ENCODE results near the gene ASTN1.

ASTN1 gene

GRCh38 chr1:176864211-176864610 is 300.3 kb downstream of the ASTN1 start:
- DNase-seq = no peak

DNA sequence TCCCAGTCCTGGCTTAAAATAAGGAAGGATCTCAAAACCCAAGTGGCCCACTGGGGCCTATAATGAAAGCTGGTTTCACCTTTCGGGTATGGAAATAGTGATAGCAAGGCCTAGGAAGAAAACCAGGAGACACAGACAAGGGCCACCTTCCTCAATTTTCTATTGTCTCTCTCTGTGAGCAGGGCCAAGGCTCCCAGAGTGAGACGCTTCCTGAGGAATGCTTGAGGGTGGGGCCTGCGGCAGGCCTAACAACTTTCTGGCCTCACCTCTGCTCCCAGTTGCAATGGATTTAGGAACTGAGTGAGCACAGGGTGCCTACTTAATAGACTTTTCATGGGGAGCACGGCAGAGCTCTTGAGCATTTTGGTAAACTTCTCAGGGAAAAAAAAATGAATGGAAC is 300.9 kb downstream of the ASTN1 start:
- DNase-seq = no peak

DNA sequence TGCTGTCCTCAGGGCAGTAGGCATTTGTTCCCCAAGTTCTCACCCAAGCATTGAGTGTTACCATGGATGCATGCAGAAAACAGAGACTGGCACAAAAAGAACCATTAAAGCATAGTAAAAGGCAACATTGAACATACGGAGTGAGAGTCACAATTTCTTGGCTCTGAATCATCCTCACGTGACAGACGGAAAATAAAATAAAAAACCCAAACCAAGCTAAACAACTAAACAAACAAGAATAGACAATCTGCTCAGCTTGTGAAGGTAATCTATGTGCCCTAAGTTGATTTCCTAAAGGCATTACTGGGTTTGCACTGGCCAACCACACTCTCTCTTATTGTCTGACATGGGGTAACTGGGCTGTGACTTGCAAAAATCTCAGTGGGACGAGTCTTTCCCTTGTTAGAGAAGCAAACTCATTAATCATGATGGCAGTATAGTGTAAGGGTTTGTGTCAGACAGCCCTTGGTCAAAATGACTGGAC is 306.0 kb downstream of the ASTN1 start:
- DNase-seq = no peak

GRCh38 chr1:176857632-176858031 is 306.9 kb downstream of the ASTN1 start:
- no peak for DNase-seq

GRCh38 chr1:176854758-176855745 is 309.5 kb downstream of the ASTN1 start:
- DNase-seq = no peak

DNA sequence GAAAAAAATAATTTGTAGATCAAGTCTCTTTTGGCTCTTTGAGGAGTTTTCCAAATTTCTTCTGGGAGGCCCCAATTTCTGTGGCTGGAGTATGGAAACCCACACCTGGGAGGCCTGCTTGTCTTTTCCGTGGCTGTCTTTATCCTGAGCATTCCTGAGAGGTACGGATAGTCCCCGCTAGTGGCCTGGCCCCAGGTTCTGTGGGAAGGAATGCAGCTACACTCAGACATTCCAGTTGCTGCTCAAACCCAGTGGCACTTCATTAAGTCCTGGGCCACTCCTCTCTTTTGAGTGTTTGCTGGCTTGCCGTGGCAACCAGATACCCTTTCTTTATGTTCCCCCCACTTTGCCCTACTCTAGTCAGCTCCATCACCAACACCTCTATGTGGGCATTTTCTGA is 310.4 kb downstream of the ASTN1 start:
- DNase-seq = no peak

- DNase-seq = no peak
Measured at GRCh38 chr1:176853503-176853902, 311.0 kb downstream of the ASTN1 start.

DNA sequence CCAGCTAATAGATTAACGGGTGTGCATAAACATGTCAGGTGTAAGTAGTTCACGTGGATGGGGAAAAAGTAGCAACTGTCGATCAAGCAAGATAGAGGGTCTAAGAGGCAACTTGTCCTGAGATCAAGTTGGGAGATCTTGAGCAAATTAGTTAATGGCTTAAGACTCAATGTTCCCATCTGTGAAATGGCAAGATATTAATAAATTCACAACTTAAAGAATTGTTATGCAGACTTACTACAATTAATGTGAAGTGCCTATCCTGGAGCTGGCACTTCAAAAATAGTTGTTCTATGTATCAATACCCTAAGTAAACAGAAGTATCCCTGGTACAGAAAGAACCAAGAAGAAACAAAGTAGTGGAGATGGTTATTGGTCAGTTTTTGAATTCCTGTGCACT is 312.4 kb downstream of the ASTN1 start:
- no peak for DNase-seq

GRCh38 chr1:176850871-176851270 is 313.6 kb downstream of the ASTN1 start:
- no peak for DNase-seq

GRCh38 chr1:176849281-176849680 is 315.2 kb downstream of the ASTN1 start:
- DNase-seq = no peak

- no peak for DNase-seq
Measured at GRCh38 chr1:176847052-176847451, 317.5 kb downstream of the ASTN1 start.

DNA sequence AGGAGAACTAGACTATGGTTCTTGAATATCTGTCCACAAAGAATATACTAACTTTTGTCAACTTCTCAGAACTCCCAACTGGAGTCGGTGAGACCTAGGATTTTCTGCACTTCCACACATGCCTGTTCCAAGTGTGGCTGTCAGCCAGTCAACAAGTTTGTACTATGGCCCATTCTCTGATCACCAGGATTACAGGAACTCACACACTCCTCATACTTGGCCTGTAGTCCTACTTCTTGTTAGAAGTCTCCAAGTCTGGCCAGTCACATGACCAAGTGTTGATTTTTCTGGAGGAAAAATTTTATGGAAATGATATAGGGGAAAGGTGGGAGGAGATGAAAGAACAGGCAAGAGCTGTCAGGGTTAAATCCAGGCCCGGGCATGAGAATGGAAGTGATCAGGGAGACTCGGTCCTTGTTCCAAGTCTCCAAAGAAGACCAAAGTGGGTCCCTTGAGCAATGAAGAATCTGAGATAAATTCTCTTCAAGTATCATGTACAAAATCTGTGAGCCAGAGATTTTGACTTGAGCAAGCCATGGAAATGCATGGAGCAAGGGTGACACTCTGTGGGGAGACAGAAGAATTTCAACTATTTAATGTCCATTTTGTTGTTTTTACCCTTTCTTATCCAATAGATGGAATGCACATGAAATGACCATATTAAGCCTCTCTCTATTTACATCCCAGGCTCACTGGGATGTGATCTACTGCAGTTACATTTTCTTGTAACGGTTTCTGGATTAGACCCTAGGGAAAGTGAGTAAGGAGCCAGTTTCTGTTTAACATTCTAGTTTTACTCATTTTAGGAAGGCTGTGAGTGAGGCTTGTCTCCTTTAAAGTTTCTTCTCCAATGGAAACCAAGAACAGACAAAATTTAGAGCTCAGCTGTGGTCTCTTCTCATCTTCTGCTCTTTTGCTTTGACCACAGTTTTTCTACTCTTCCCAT is 320.9 kb downstream of the ASTN1 start:
- DNase-seq = no peak

- no peak for DNase-seq
Measured at GRCh38 chr1:176841238-176841637, 323.3 kb downstream of the ASTN1 start.

DNA sequence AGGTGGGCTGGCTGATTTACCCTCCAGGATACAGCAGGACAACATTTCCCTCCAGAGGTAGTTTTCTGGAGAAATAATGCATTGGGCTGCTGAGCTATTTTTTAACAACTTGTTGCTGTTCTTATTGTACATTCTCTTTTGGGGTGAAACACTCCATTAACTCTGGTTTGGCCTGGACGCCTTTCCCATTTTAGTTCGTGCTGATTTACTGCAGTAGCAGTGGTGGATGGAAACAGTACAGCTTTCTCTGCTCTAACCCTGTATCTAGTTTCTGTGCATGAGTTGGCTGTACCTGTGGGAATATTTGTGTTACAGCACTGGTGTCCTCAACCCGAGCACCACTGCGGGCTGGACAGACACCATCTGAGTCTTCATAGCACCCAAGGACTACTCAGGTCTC is 325.3 kb downstream of the ASTN1 start:
- no peak for DNase-seq

GRCh38 chr1:176838276-176838995 is 326.1 kb downstream of the ASTN1 start:
- no peak for DNase-seq

GRCh38 chr1:176837708-176838107 is 326.8 kb downstream of the ASTN1 start:
- no peak for DNase-seq

DNA sequence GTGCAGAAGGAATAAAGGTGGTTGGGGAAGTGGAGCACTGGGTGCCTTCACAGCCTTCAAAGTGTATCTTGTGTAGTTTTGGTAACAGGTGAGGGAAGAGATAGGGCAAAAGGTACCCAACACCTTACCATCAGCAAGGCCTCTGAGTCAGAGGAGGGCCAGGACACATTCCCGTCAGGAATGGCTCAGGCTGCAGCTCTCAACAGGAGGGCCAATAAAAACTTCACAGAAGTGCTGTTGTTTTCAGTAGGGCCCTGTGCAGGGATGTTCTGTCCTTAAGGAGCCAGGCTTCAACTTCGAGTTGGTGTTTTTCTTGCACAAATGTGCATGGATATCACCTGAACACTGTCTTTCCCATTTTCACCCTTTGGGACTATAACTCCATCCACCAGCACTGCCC is 333.4 kb downstream of the ASTN1 start:
- no peak for DNase-seq

- DNase-seq = no peak
Measured at GRCh38 chr1:176829261-176829660, 335.3 kb downstream of the ASTN1 start.

GRCh38 chr1:176826265-176826664 is 338.2 kb downstream of the ASTN1 start:
- no peak for DNase-seq

- DNase-seq = no peak
Measured at GRCh38 chr1:176820391-176821031, 344.0 kb downstream of the ASTN1 start.

DNA sequence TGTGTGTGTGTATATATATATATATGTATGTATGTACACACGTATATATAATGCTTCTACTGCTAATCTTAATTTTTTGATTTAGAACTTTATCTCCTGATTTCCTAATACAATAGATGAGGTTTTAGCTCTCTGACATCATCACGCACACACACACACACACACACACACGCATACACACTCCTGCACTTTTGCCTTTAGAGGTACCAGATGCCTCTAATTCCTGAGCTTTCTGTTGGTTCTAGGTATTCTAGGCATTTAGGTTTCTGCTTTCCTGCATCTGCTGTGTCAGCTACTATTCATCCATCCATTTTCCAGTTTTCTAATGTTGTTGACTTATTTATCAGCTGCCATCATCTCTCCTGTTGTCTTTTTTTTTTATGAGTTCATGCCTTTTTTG is 348.3 kb downstream of the ASTN1 start:
- no peak for DNase-seq

DNA sequence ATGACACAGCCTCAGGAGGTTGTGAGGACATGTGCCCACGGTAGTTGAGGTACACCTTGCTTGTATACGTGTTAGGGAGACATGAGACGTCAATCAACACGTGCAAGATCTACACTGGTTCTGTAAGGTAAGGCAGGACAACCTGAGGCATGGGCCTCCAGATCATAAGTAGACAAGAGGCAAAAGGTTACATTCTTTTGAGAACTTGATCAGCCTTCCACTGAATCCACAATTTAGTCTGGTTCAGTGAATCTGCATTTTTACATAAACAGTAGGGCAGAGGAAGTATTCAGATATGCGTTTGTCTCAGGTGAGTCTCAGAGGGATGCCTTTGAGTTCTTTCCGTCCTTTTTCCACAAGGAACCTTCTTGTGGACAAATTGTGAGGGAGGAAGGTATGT is 348.9 kb downstream of the ASTN1 start:
- DNase-seq = no peak

Measured in NCI-H1436 treated with DMSO at 0.1 percent for 48 hours (cell line).